Progenitor cell of endocrine pancreas (in vitro differentiated cells): ENCODE measurements around the gene AGMAT. TPM values are rescaled to one million over a fixed set of nuclear protein-coding genes. Genes with fewer than 3 reads are reported as not detected.

Source experiments
- DNase-seq: peaks from one replicate; pipeline ENCODE4 v3.0.0; 2021; ENCODE audit warnings: low spot score; ENCODE audit not compliant: unreplicated experiment
- H3K27ac Mint-ChIP-seq: 2 replicates; pipeline ENCODE4 v1.8.0; 2021; ENCODE audit warnings: mild to moderate bottlenecking, moderate library complexity, mixed read lengths
- H3K27me3 Mint-ChIP-seq: 2 replicates; pipeline ENCODE4 v1.8.0; 2021; ENCODE audit warnings: mixed read lengths
- H3K36me3 Mint-ChIP-seq: 2 replicates; pipeline ENCODE4 v1.8.0; 2022; ENCODE audit warnings: mixed read lengths; ENCODE audit not compliant: insufficient read depth
- H3K4me1 Mint-ChIP-seq: 2 replicates; pipeline ENCODE4 v1.8.0; 2021; ENCODE audit warnings: low read depth, mixed read lengths
- H3K4me3 Mint-ChIP-seq: 2 replicates; pipeline ENCODE4 v1.8.0; 2021; ENCODE audit warnings: low read depth, mild to moderate bottlenecking, moderate library complexity, mixed read lengths
- H3K9me3 Mint-ChIP-seq: 2 replicates; pipeline ENCODE4 v1.8.0; 2021; ENCODE audit warnings: low read depth, mixed read lengths
- total RNA-seq: library from RNA; stranded (reverse); gene quantifications from 2 replicates; pipeline ENCODE4 v1.2.1, GENCODE V29; 2021
- TF ChIP-seq, protein P1 (sequence below): fragments of 200-600 bp; sonication (generic); IDR thresholded peaks from one replicate; pipeline ENCODE4 v1.5.0; 2021; ENCODE audit warnings: antibody characterized with exemption, mild to moderate bottlenecking; ENCODE audit not compliant: unreplicated experiment

AGMAT gene
- total RNA-seq, 1 donor from 2014 or later = 3.1 TPM

DNA sequence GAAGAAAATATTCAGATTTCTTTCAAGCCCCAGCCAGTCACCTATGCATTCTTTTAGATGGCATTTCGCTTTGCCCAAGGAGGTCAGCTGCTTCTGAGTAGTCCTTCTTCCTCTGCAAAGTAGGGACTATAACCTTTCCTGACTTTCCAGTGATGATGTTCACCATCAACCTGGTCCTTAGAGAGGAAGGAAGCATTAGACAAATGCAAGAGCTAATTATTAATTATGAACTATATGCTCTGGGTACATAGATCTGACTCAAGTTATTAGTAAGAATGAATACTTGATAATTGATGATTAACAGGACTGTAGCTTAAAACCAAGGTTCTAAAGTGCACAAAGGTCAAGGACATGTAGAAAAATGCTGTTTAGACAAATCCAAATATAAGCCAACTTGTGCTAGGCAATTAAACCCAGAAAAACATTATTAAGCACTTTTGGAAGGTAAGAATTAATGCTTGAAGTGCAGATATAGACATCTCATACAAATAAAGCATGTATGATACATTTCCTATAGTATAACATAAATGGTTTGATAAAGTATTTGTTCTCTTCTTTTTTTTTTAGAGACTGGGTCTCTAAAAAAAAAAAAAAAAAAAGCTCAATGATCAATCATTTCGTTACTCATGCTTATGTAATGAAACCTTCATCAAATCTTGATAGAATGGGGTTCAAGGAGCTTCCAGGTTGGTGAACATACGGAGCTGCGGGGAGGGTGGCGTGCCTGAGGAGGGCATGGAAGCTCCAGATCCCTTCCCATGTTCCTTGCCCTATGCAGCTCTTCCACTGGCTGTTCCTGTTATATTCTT lies 11.2 kb upstream of the AGMAT start:
- Mint-ChIP-seq H3K27me3 (peaks cover 11% of the 10 kb centered on the region), H3K36me3 (no peaks in the 10 kb centered on the region), H3K9me3 (no peaks in the 10 kb centered on the region), H3K4me3 (no peak overlapping the region), H3K27ac (no peak overlapping the region), H3K4me1 (peaks cover 2% of the 10 kb centered on the region)
- DNase-seq = no peak
- TF ChIP-seq, protein P1, sequence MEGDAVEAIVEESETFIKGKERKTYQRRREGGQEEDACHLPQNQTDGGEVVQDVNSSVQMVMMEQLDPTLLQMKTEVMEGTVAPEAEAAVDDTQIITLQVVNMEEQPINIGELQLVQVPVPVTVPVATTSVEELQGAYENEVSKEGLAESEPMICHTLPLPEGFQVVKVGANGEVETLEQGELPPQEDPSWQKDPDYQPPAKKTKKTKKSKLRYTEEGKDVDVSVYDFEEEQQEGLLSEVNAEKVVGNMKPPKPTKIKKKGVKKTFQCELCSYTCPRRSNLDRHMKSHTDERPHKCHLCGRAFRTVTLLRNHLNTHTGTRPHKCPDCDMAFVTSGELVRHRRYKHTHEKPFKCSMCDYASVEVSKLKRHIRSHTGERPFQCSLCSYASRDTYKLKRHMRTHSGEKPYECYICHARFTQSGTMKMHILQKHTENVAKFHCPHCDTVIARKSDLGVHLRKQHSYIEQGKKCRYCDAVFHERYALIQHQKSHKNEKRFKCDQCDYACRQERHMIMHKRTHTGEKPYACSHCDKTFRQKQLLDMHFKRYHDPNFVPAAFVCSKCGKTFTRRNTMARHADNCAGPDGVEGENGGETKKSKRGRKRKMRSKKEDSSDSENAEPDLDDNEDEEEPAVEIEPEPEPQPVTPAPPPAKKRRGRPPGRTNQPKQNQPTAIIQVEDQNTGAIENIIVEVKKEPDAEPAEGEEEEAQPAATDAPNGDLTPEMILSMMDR = no peak

GRCh38 chr1:15592285-15592684 lies 7.4 kb upstream of the AGMAT start:
- TF ChIP-seq, protein P1 = no peak
- no peak for DNase-seq
- H3K4me3 Mint-ChIP-seq = no peak overlapping the region
- peaks cover 2% of the 10 kb centered on the region for H3K4me1 Mint-ChIP-seq
- peaks cover 8% of the 10 kb centered on the region for H3K27me3 Mint-ChIP-seq
- no peak overlapping the region for H3K27ac Mint-ChIP-seq
- peaks cover 4% of the 10 kb centered on the region for H3K9me3 Mint-ChIP-seq
- H3K36me3 Mint-ChIP-seq = no peaks in the 10 kb centered on the region

GRCh38 chr1:15583016-15583706 lies 1.7 kb downstream of the AGMAT start:
- no peak overlapping the region for H3K27ac Mint-ChIP-seq
- TF ChIP-seq, protein P1 = no peak
- no peak for DNase-seq
- H3K27me3 Mint-ChIP-seq = peaks cover 5% of the 10 kb centered on the region
- no peaks in the 10 kb centered on the region for H3K36me3 Mint-ChIP-seq
- peaks cover 2% of the 10 kb centered on the region for H3K9me3 Mint-ChIP-seq
- H3K4me1 Mint-ChIP-seq = no peaks in the 10 kb centered on the region
- no peak overlapping the region for H3K4me3 Mint-ChIP-seq

- Mint-ChIP-seq H3K36me3 (peaks cover 4% of the 10 kb centered on the region), H3K27me3 (peaks cover 5% of the 10 kb centered on the region), H3K27ac (no peak overlapping the region), H3K4me3 (no peak overlapping the region), H3K9me3 (no peaks in the 10 kb centered on the region), H3K4me1 (no peaks in the 10 kb centered on the region)
- TF ChIP-seq, protein P1 = no peak
- DNase-seq = no peak
These were observed 5.2 kb downstream of the AGMAT start for GRCh38 chr1:15579683-15580047.

DNA sequence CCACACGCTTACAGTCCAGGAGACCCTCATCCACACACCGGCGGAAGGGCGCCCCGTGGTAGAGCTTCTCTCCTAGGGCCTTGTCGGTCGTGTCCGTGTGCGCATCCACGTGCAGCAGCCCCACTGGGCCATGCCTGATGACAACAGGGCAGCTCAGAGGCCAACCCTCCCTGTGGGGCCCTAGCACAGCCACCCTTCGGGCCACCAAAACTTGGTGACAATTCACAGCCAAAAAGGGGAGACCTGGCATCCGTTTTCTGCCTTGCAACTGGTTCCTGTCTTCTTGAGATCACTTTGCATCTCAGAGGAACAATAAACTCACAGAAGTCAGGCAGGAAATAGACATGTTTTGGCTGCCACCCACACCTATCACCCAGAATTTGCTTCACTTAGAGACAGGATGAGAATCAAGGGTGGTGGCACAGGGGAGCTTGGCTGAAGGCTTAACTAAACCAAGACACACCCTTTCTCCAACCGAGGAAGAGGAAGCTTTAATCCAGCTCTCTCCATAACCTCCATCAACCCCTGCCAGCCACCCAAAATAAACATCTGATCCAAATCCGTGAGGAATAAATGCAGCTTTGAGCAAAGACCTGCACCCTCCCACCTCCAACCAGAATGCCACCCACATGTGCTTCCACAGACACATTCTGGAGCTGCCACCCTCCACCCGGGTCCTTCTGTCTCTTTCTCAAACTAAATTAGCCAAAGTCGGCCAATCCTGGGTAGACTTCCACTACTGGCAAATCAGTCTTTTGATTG lies 5.7 kb downstream of the AGMAT start:
- no peak overlapping the region for H3K27ac Mint-ChIP-seq
- peaks cover 4% of the 10 kb centered on the region for H3K36me3 Mint-ChIP-seq
- TF ChIP-seq, protein P1 = no peak
- no peak for DNase-seq
- no peaks in the 10 kb centered on the region for H3K9me3 Mint-ChIP-seq
- H3K4me3 Mint-ChIP-seq = no peak overlapping the region
- no peaks in the 10 kb centered on the region for H3K4me1 Mint-ChIP-seq
- peaks cover 5% of the 10 kb centered on the region for H3K27me3 Mint-ChIP-seq
